Measurements from ENCODE around the gene CAP2.
"Not testable (repeated sequence)": the region's sequence is repeated elsewhere in the genome, so short reads cannot be mapped to it uniquely, and the experiment has no call there.

CAP2 gene

GRCh38 chr6:17439243-17439993, 46.0 kb downstream of the CAP2 start:
- DNase-seq (ENCODE audit: low spot score): no peak

- not testable (repeated sequence) for DNase-seq (ENCODE audit: low spot score)
These were observed 47.4 kb downstream of the CAP2 start for GRCh38 chr6:17440811-17441210.

GRCh38 chr6:17442196-17442595, 48.8 kb downstream of the CAP2 start:
- DNase-seq (ENCODE audit: low spot score): no peak

GRCh38 chr6:17446713-17447112, 53.3 kb downstream of the CAP2 start:
- no peak for DNase-seq (ENCODE audit: low spot score)

- DNase-seq (ENCODE audit: low spot score): no peak
These were observed 54.8 kb downstream of the CAP2 start for GRCh38 chr6:17448165-17448564.

- DNase-seq (ENCODE audit: low spot score): no peak
These were observed 57.0 kb downstream of the CAP2 start for GRCh38 chr6:17450397-17450796.

- DNase-seq (ENCODE audit: low spot score): no peak
These were observed 57.4 kb downstream of the CAP2 start for GRCh38 chr6:17450832-17451231.

GRCh38 chr6:17452096-17452495, 58.7 kb downstream of the CAP2 start:
- DNase-seq (ENCODE audit: low spot score): no peak

GRCh38 chr6:17454316-17455005, 61.1 kb downstream of the CAP2 start:
- no peak for DNase-seq (ENCODE audit: low spot score)

GRCh38 chr6:17455919-17456318, 62.5 kb downstream of the CAP2 start:
- no peak for DNase-seq (ENCODE audit: low spot score)

GRCh38 chr6:17456711-17457110, 63.3 kb downstream of the CAP2 start:
- DNase-seq (ENCODE audit: low spot score): no peak

GRCh38 chr6:17457405-17457804, 64.0 kb downstream of the CAP2 start:
- DNase-seq (ENCODE audit: low spot score): no peak

GRCh38 chr6:17457956-17458355, 64.6 kb downstream of the CAP2 start:
- DNase-seq (ENCODE audit: low spot score): no peak

GRCh38 chr6:17458966-17459365, 65.6 kb downstream of the CAP2 start:
- DNase-seq (ENCODE audit: low spot score): no peak

- no peak for DNase-seq (ENCODE audit: low spot score)
These were observed 67.5 kb downstream of the CAP2 start for GRCh38 chr6:17460862-17461261.

GRCh38 chr6:17466147-17466546, 72.8 kb downstream of the CAP2 start:
- DNase-seq (ENCODE audit: low spot score): no peak

GRCh38 chr6:17466707-17467106, 73.3 kb downstream of the CAP2 start:
- no peak for DNase-seq (ENCODE audit: low spot score)

GRCh38 chr6:17469006-17469832, 75.8 kb downstream of the CAP2 start:
- DNase-seq (ENCODE audit: low spot score): no peak

- no peak for DNase-seq (ENCODE audit: low spot score)
These were observed 77.0 kb downstream of the CAP2 start for GRCh38 chr6:17470202-17470937.

- no peak for DNase-seq (ENCODE audit: low spot score)
These were observed 77.5 kb downstream of the CAP2 start for GRCh38 chr6:17470938-17471327.

GRCh38 chr6:17472653-17473183, 79.3 kb downstream of the CAP2 start:
- DNase-seq (ENCODE audit: low spot score): no peak

GRCh38 chr6:17473554-17473953, 80.2 kb downstream of the CAP2 start:
- no peak for DNase-seq (ENCODE audit: low spot score)

All from SW480 (cell line).